C4-2B (cell line): Measurements from ENCODE around the gene DIRAS2.

Source experiments
- ZFX ChIP-seq: fragments of 450-650 bp; IDR thresholded peaks from 2 replicates; pipeline ENCODE4 v1.6.1; 2017
- TF ChIP-seq, protein P1 (sequence below): fragments of 450-650 bp; conservative IDR thresholded peaks from 2 replicates; pipeline ENCODE4 v1.5.1; 2017; ENCODE audit warnings: mild to moderate bottlenecking

DNA sequence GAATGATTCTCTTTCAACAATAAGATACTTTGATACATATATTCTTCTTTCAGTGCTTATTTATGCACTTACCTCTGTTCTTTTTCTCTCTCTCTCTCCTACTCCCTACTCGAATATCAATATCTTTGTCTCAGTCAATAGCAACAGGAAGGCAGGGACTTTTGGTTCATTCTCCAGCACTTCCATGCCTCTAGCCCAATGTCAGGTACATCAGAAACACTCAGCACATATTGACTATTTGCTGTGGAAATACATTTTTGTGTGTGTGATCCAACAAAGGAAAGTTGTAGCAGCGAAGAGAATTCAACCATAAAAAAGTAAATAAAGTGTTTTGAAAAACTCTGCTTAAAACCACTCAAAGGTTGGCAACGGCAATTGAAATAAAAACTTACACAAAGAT, 12.6 kb downstream of the DIRAS2 start:
- TF ChIP-seq, protein P1, sequence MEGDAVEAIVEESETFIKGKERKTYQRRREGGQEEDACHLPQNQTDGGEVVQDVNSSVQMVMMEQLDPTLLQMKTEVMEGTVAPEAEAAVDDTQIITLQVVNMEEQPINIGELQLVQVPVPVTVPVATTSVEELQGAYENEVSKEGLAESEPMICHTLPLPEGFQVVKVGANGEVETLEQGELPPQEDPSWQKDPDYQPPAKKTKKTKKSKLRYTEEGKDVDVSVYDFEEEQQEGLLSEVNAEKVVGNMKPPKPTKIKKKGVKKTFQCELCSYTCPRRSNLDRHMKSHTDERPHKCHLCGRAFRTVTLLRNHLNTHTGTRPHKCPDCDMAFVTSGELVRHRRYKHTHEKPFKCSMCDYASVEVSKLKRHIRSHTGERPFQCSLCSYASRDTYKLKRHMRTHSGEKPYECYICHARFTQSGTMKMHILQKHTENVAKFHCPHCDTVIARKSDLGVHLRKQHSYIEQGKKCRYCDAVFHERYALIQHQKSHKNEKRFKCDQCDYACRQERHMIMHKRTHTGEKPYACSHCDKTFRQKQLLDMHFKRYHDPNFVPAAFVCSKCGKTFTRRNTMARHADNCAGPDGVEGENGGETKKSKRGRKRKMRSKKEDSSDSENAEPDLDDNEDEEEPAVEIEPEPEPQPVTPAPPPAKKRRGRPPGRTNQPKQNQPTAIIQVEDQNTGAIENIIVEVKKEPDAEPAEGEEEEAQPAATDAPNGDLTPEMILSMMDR = no peak
- no peak for TF ChIP-seq ZFX
